Measurements from ENCODE around the gene ELAC1. TPM values are rescaled to one million over a fixed set of nuclear protein-coding genes. Genes with fewer than 3 reads are reported as not detected.
A peak's percentile ranks its signal among the peaks of the same experiment; 100 is the strongest.

The ELAC1 gene
- total RNA-seq, 2 experiments from 2014 or later = 4.7 to 5.6 TPM

DNA sequence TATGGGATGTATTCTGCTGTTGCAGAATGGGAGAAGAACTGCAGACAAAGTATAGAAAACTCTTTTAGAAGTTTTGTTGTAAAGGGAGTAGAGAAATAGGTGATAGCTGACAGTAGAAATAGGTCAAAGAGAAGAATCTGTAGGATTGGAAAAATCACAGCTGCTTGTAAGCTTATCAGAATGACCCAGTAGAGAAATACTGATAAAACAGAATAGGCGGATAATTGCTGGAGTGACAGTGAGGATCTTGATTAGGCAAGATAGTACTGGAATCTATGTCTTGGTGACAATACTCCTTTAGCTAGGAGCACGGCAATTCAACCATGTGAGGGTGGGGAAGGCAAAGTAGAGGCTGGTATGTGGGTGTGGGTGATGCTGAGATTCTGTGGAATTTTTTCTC lies 57.7 kb downstream of the ELAC1 start:
- ChIA-PET POLR2A (no interaction called here), CTCF (interaction anchor here (0.7 to 1.6 kb wide), 4 partner anchors 17 to 987 kb away, joined by 3 to 5 read pairs (median 4); no protein-coding TSS in a partner anchor)
- Mint-ChIP-seq H3K36me3 (ENCODE audit: low read depth) (peaks cover 15% of the 10 kb centered on the region), H3K4me1 (peaks cover 25% of the 10 kb centered on the region), H3K9me3 (ENCODE audit: low read depth) (peaks cover 5% of the 10 kb centered on the region), H3K4me3 (no peak overlapping the region), H3K27me3 (no peaks in the 10 kb centered on the region), H3K27ac (no peak overlapping the region)
- no peak for DNase-seq
- intact Hi-C loops (cut with DNase I, micrococcal nuclease) = loop anchor here in 1 of 2 experiments (5.0 kb wide), 1 partner anchor 172 kb away; the partner anchor contains the start of gene MEX3C
- ATAC-seq = no peak

GRCh38 chr18:51028201-51028805 lies 60.5 kb downstream of the ELAC1 start:
- H3K36me3 Mint-ChIP-seq (ENCODE audit: low read depth) = peaks cover 23% of the 10 kb centered on the region
- H3K4me1 Mint-ChIP-seq = peaks cover 39% of the 10 kb centered on the region
- ATAC-seq (peak; percentile 25), DNase-seq (peak; percentile 49)
- H3K4me3 Mint-ChIP-seq = peak overlapping the region; percentile 84
- intact Hi-C loops (cut with DNase I, micrococcal nuclease) = loop anchor here in 1 of 2 experiments (5.0 kb wide), 1 partner anchor 169 kb away; the partner anchor contains the start of gene MEX3C
- ChIA-PET CTCF (interaction anchor here (0.7 to 2.8 kb wide), 6 partner anchors 10 to 176 kb away, joined by 3 to 13 read pairs (median 4); no protein-coding TSS in a partner anchor), POLR2A (interaction anchor here (2.8 kb wide), 1 partner anchor 150 kb away, joined by 12 read pairs; the partner anchor contains the start of gene ME2)
- H3K9me3 Mint-ChIP-seq (ENCODE audit: low read depth) = peaks cover 4% of the 10 kb centered on the region
- H3K27me3 Mint-ChIP-seq = no peaks in the 10 kb centered on the region
- peak overlapping the region; percentile 64 for H3K27ac Mint-ChIP-seq

- ATAC-seq = peak; percentile 21
- ChIA-PET CTCF (interaction anchor here (1.0 to 2.8 kb wide), 7 partner anchors 8 to 209 kb away, joined by 3 to 13 read pairs (median 9); partner anchors contain the start of gene MRO), POLR2A (interaction anchor here (2.8 kb wide), 1 partner anchor 151 kb away, joined by 12 read pairs; the partner anchor contains the start of gene ME2)
- DNase-seq = no peak
- H3K4me1 Mint-ChIP-seq = peaks cover 49% of the 10 kb centered on the region
- peak overlapping the region; percentile 94 for H3K27ac Mint-ChIP-seq
- peaks cover 23% of the 10 kb centered on the region for H3K36me3 Mint-ChIP-seq (ENCODE audit: low read depth)
- no peaks in the 10 kb centered on the region for H3K27me3 Mint-ChIP-seq
- no peaks in the 10 kb centered on the region for H3K9me3 Mint-ChIP-seq (ENCODE audit: low read depth)
- intact Hi-C loops (cut with DNase I, micrococcal nuclease) = loop anchor here in 1 of 2 experiments (5.0 kb wide), 1 partner anchor 168 kb away; the partner anchor contains the start of gene MEX3C
- peak overlapping the region; percentile 84 for H3K4me3 Mint-ChIP-seq
Observed at GRCh38 chr18:51029378-51029693, 61.5 kb downstream of the ELAC1 start.

DNA sequence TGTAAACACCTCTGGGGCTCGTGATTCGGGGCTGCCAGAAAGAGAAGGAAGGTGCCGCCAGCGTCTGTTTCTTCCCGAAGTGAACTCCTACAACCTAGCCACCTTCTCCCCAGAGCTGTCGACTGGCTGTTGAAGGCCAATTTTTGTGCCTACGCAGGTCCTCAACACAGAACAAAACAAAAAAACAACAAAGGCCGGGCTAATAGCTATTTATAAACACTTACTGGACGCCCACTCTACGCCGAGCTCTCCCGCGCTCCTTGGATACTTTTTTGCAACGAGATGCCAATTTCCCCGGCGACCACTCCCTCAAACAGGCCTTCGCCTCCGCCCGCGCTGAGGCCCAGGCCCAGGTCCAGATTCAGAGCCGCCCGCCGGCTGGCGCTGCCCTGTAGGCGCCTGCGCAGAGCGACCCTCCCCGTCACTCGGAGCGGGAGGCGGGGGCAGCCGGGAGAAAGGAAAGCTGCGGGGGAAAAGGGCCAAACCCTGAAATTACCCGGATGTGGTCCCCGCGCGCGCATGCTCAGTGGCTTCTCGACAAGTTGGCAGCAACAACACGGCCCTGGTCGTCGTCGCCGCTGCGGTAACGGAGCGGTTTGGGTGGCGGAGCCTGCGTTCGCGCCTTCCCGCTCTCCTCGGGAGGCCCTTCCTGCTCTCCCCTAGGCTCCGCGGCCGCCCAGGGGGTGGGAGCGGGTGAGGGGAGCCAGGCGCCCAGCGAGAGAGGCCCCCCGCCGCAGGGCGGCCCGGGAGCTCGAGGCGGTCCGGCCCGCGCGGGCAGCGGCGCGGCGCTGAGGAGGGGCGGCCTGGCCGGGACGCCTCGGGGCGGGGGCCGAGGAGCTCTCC lies 62.1 kb downstream of the ELAC1 start, which contains the start of gene SMAD4:
Gene SMAD4 (plus strand): TSS at position 520 of the 843 bp plus-strand sequence. CDS start 16,834 bp downstream, outside the sequence.
- ChIA-PET CTCF (interaction anchor here (1.0 to 2.8 kb wide), 7 partner anchors 8 to 209 kb away, joined by 3 to 13 read pairs (median 9); partner anchors contain the start of gene MRO), POLR2A (interaction anchor here (0.7 to 2.8 kb wide), 5 partner anchors 9 to 151 kb away, joined by 3 to 12 read pairs (median 3); partner anchors contain the start of genes ELAC1 and ME2)
- intact Hi-C loops (cut with DNase I, micrococcal nuclease) = loop anchor here (1.0 to 5.0 kb wide), 9 partner anchors 21 to 1218 kb away; partner anchors contain the start of genes ELAC1 (in 2 of the 2), ME2 (in 2 of the 2), MEX3C (in 2 of the 2) and ACAA2 (in 1 of the 2)
- DNase-seq (peak; percentile 99), ATAC-seq (peak; percentile 84)
- H3K4me3 Mint-ChIP-seq = peak within 1 kb of the TSS; percentile 85
- no peaks in the 10 kb centered on the region for H3K9me3 Mint-ChIP-seq (ENCODE audit: low read depth)
- peak within 1 kb of the TSS; percentile 94 for H3K27ac Mint-ChIP-seq
- peaks cover 55% of the 10 kb centered on the region for H3K4me1 Mint-ChIP-seq
- H3K36me3 Mint-ChIP-seq (ENCODE audit: low read depth) = peaks cover 29% of the 10 kb centered on the region
- no peaks in the 10 kb centered on the region for H3K27me3 Mint-ChIP-seq

DNA sequence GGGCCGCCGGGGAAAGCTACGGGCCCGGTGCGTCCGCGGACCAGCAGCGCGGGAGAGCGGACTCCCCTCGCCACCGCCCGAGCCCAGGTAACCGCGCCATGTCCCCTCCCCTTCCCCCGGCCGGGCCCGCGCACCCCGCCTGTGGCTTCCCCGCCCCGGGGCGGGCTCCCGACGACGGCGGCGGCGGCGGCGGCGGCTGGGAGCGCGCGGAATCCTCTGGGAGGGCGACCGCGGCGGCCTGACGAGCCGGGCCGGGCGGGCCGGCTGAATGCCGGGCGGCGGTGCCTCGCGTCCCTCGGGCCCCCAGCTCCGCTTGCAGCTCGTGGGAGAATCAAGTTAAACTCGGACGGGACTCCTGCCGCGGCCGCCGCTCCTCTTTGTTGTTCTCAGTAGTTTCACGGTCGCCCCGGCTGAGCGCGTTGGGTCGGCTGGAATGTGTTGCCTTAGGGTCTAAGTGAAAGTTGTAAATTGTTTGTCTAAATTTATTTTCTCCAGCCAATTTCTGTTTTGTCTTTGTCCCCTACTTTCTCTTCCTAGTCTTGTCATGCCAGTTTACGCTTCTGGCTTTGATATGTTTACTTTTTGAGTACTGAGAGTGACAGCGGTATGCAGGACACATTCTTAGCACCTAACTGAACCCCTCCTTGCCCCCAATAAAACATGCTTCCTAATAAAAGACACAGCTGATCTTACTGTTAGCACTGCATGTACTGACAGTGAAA lies 62.9 kb downstream of the ELAC1 start:
- no peaks in the 10 kb centered on the region for H3K9me3 Mint-ChIP-seq (ENCODE audit: low read depth)
- DNase-seq (peak; percentile 80), ATAC-seq (peak; percentile 66)
- intact Hi-C loops (cut with DNase I, micrococcal nuclease) = loop anchor here (1.0 to 5.0 kb wide), 8 partner anchors 21 to 1218 kb away; partner anchors contain the start of genes ELAC1 (in 2 of the 2), ME2 (in 2 of the 2), ACAA2 (in 1 of the 2) and MEX3C (in 1 of the 2)
- H3K27me3 Mint-ChIP-seq = no peaks in the 10 kb centered on the region
- H3K27ac Mint-ChIP-seq = peak overlapping the region; percentile 91
- POLR2A ChIA-PET = interaction anchor here (0.7 to 2.8 kb wide), 5 partner anchors 8 to 159 kb away, joined by 3 to 12 read pairs (median 4); partner anchors contain the start of genes ELAC1 and ME2
- H3K36me3 Mint-ChIP-seq (ENCODE audit: low read depth) = peaks cover 33% of the 10 kb centered on the region
- CTCF ChIA-PET = interaction anchor here (1.0 to 2.8 kb wide), 9 partner anchors 7 to 210 kb away, joined by 3 to 13 read pairs (median 3); partner anchors contain the start of gene MRO
- peaks cover 63% of the 10 kb centered on the region for H3K4me1 Mint-ChIP-seq
- peak overlapping the region; percentile 85 for H3K4me3 Mint-ChIP-seq

GRCh38 chr18:51032193-51032592 lies 64.4 kb downstream of the ELAC1 start:
- H3K27me3 Mint-ChIP-seq = no peaks in the 10 kb centered on the region
- DNase-seq = no peak
- H3K4me1 Mint-ChIP-seq = peaks cover 73% of the 10 kb centered on the region
- H3K27ac Mint-ChIP-seq = peak overlapping the region; percentile 75
- no peaks in the 10 kb centered on the region for H3K9me3 Mint-ChIP-seq (ENCODE audit: low read depth)
- peaks cover 36% of the 10 kb centered on the region for H3K36me3 Mint-ChIP-seq (ENCODE audit: low read depth)
- no peak for ATAC-seq
- intact Hi-C loops (cut with DNase I, micrococcal nuclease) = loop anchor here in 1 of 2 experiments (5.0 kb wide), 2 partner anchors 120 to 1220 kb away; partner anchors contain the start of gene ACAA2
- H3K4me3 Mint-ChIP-seq = peak overlapping the region; percentile 85
- CTCF ChIA-PET = interaction anchor here (0.9 to 1.9 kb wide), 7 partner anchors 8 to 212 kb away, joined by 3 to 6 read pairs (median 3); partner anchors contain the start of gene MRO
- POLR2A ChIA-PET = no interaction called here

GRCh38 chr18:51037230-51037629 lies 69.4 kb downstream of the ELAC1 start:
- intact Hi-C loops (cut with DNase I, micrococcal nuclease) = no loop called here
- peak; percentile 49 for ATAC-seq
- no peak overlapping the region for H3K4me3 Mint-ChIP-seq
- peaks cover 30% of the 10 kb centered on the region for H3K36me3 Mint-ChIP-seq (ENCODE audit: low read depth)
- POLR2A ChIA-PET = interaction anchor here (0.6 kb wide), 1 partner anchor 220 kb away, joined by 3 read pairs; no protein-coding TSS in a partner anchor
- no peaks in the 10 kb centered on the region for H3K9me3 Mint-ChIP-seq (ENCODE audit: low read depth)
- H3K4me1 Mint-ChIP-seq = peaks cover 90% of the 10 kb centered on the region
- H3K27me3 Mint-ChIP-seq = no peaks in the 10 kb centered on the region
- CTCF ChIA-PET = interaction anchor here (0.7 to 5.0 kb wide), 5 partner anchors 8 to 140 kb away, joined by 3 to 40 read pairs (median 6); partner anchors contain the start of gene SMAD4
- DNase-seq = no peak
- H3K27ac Mint-ChIP-seq = peak overlapping the region; percentile 56

Other genes with a start within 250 kb of the ELAC1 start
- gene MRO, start 148.0 kb upstream of the ELAC1 start, total RNA-seq = not detected
- 100 to 1,000 TPM; 146 to 178 TPM for gene ME2, start 88.9 kb upstream of the ELAC1 start, total RNA-seq
- 10 to 100 TPM; 79.3 to 89.5 TPM for gene SMAD4, start 62.2 kb downstream of the ELAC1 start, total RNA-seq
- 10 to 100 TPM; 46.7 to 66.9 TPM for gene MEX3C, start 229.6 kb downstream of the ELAC1 start, total RNA-seq

Measured in activated CD4-positive, alpha-beta T cell treated with anti-CD3 and anti-CD28 coated beads for 36 hours (primary cell).